AG04450 (cell line): ENCODE measurements around the gene GINS3. TPM values are rescaled to one million over a fixed set of nuclear protein-coding genes. Genes with fewer than 3 reads are reported as not detected.

Experiments
- CTCF ChIA-PET: fragments of 300-600, 350-600 bp; formaldehyde crosslinking; extraction: SDS; loops from one replicate; lab custom pipeline; 2022; ENCODE audit warnings: antibody characterized with exemption, inconsistent platforms; lab: Charles Lee
- POLR2A ChIA-PET: fragments of 350-600 bp; formaldehyde crosslinking; extraction: SDS; loops from one replicate; lab custom pipeline; 2021; ENCODE audit warnings: antibody characterized with exemption, inconsistent platforms; lab: Yijun Ruan, JAX
- DNase-seq: peaks from one replicate; pipeline ENCODE4 v3.0.0-alpha.2; 2011; ENCODE audit warnings: low read depth, low spot score
- H3K27ac ChIP-seq: one replicate; pipeline ENCODE4 v1.5.1; 2012; ENCODE audit warnings: low read depth, low read length, control low read depth
- H3K27me3 ChIP-seq: one replicate; pipeline ENCODE4 v1.6.0; 2012; ENCODE audit warnings: low read length; ENCODE audit not compliant: control insufficient read depth, insufficient read depth
- H3K4me3 ChIP-seq: 2 replicates; pipeline ENCODE4 v1.5.1; 2011; ENCODE audit warnings: mild to moderate bottlenecking, low read depth, low read length, control low read depth
- H3K9me3 ChIP-seq: 2 replicates; pipeline ENCODE4 v1.5.1; 2012; ENCODE audit warnings: low read length; ENCODE audit not compliant: control insufficient read depth, insufficient read depth
- CTCF ChIP-seq: IDR thresholded peaks from 2 replicates; pipeline ENCODE4 v1.5.1; 2011; ENCODE audit warnings: low read depth, low read length, control low read depth, inconsistent platforms
- polyA plus RNA-seq: library from polyadenylated mRNA; depleted of rRNA; stranded (reverse); fragments of >200 nt; gene quantifications from 2 replicates; pipeline ENCODE4 v1.2.3, GENCODE V29; 2011; rRNA removed
- small RNA-seq: library from RNA; depleted of rRNA; stranded (forward); fragments of <200 nt; gene quantifications from one replicate; pipeline ENCODE3, GENCODE V24; 2012; ENCODE audit warnings: low read depth; ENCODE audit not compliant: insufficient read length

GINS3 gene
- polyA plus RNA-seq, 1 experiment, result 3.3 TPM

GRCh38 chr16:58454178-58454577 lies 61.9 kb downstream of the GINS3 start:
- Histone ChIP-seq H3K9me3 (no peaks in the 10 kb centered on the region), H3K4me3 (no peak overlapping the region), H3K27me3 (peaks cover 5% of the 10 kb centered on the region), H3K27ac (no peak overlapping the region)
- POLR2A ChIA-PET, result no interaction called here
- no peak for TF ChIP-seq CTCF
- CTCF ChIA-PET, result interaction anchor here (1.1 to 2.5 kb wide), 2 partner anchors 33 to 117 kb away, joined by 4 to 12 read pairs; no protein-coding TSS in a partner anchor
- DNase-seq, result no peak

GRCh38 chr16:58454856-58455255 lies 62.6 kb downstream of the GINS3 start:
- CTCF ChIA-PET, result interaction anchor here (1.1 to 2.5 kb wide), 2 partner anchors 32 to 118 kb away, joined by 4 to 12 read pairs; no protein-coding TSS in a partner anchor
- peaks cover 5% of the 10 kb centered on the region for H3K27me3 ChIP-seq
- DNase-seq, result no peak
- H3K9me3 ChIP-seq, result no peaks in the 10 kb centered on the region
- no peak for TF ChIP-seq CTCF
- POLR2A ChIA-PET, result no interaction called here
- no peak overlapping the region for H3K27ac ChIP-seq
- H3K4me3 ChIP-seq, result no peak overlapping the region

Small RNA genes lying within 50 kb of the gene (small RNA-seq; reads per million reads assigned to genes)
- gene RNU6-1110P (not detected), gene RNU6-269P (not detected)

Other genes with a start within 250 kb of the GINS3 start
- 43.8 and 48.8 TPM in 2 replicates for gene CSNK2A2, start 194.4 kb upstream of the GINS3 start, polyA plus RNA-seq
- not detected in 2 replicates for gene PRSS54, start 97.4 kb upstream of the GINS3 start, polyA plus RNA-seq
- gene NDRG4, start 107.7 kb downstream of the GINS3 start, polyA plus RNA-seq, result 24.3 and 29.0 TPM in 2 replicates
- gene SETD6, start 123.0 kb downstream of the GINS3 start, polyA plus RNA-seq, result 5.3 and 6.5 TPM in 2 replicates
- gene CNOT1, start 237.4 kb downstream of the GINS3 start, polyA plus RNA-seq, result 151 and 195 TPM in 2 replicates